Neuronal stem cell (in vitro differentiated cells): Measurements from ENCODE around the gene SELENOS. TPM values are rescaled to one million over a fixed set of nuclear protein-coding genes. Genes with fewer than 3 reads are reported as not detected.

Experiments used
- DNase-seq: peaks from one replicate; pipeline ENCODE4 v3.0.0-alpha.2; 2013; ENCODE audit warnings: low spot score
- H2AFZ ChIP-seq: one replicate; pipeline ENCODE4 v1.6.1; 2013; ENCODE audit warnings: mild to moderate bottlenecking, low read length, inconsistent platforms
- H2AK5ac ChIP-seq: 2 replicates; pipeline ENCODE4 v1.6.1; 2013; ENCODE audit warnings: low read depth, mild to moderate bottlenecking, inconsistent platforms, low read length, moderate library complexity, mixed read lengths
- H2BK120ac ChIP-seq: 2 replicates; pipeline ENCODE4 v1.6.1; 2013; ENCODE audit warnings: low read depth, mild to moderate bottlenecking, inconsistent platforms, low read length, moderate library complexity, mixed read lengths
- H2BK12ac ChIP-seq: one replicate; pipeline ENCODE4 v1.6.1; 2013; ENCODE audit warnings: low read length, inconsistent platforms
- H2BK15ac ChIP-seq: 2 replicates; pipeline ENCODE4 v1.6.1; 2013; ENCODE audit warnings: mild to moderate bottlenecking, low read length, inconsistent platforms, mixed read lengths
- H2BK5ac ChIP-seq: one replicate; pipeline ENCODE4 v1.6.1; 2013; ENCODE audit warnings: inconsistent platforms, mild to moderate bottlenecking, low read length, moderate library complexity
- H3K14ac ChIP-seq: one replicate; pipeline ENCODE4 v1.6.1; 2013; ENCODE audit warnings: low read length, inconsistent platforms
- H3K18ac ChIP-seq: 2 replicates; pipeline ENCODE4 v1.6.1; 2013; ENCODE audit warnings: low read length, inconsistent platforms
- H3K23ac ChIP-seq: 2 replicates; pipeline ENCODE4 v1.6.1; 2013; ENCODE audit warnings: low read depth, mild to moderate bottlenecking, mixed read lengths, low read length, inconsistent platforms; ENCODE audit not compliant: poor library complexity
- H3K27ac ChIP-seq: replicated peaks from 3 replicates; pipeline ENCODE4 v1.5.1; 2013; ENCODE audit warnings: low read length, inconsistent platforms
- H3K27me3 ChIP-seq, 3 experiments: 2 replicates each; pipeline ENCODE4 v1.6.1; 2013; ENCODE audit warnings: low read length in 3 of 3, mild to moderate bottlenecking in 2 of 3, inconsistent platforms in 1 of 3, low read depth in 1 of 3, mixed read lengths in 1 of 3, moderate library complexity in 1 of 3; ENCODE audit not compliant: control insufficient read depth in 3 of 3, insufficient read depth in 3 of 3
- H3K36me3 ChIP-seq, 2 donors: replicated peaks in 1 of 2; 2 replicates each; pipeline ENCODE4 v1.6.1; 2013; ENCODE audit warnings: low read length in 2 of 2; ENCODE audit not compliant: control insufficient read depth in 2 of 2, insufficient read depth in 2 of 2
- H3K4ac ChIP-seq: 2 replicates; pipeline ENCODE4 v1.6.1; 2013; ENCODE audit warnings: inconsistent platforms, mild to moderate bottlenecking, low read length, moderate library complexity
- H3K4me1 ChIP-seq, 2 donors: 1 replicate in 1 of 2; 2 replicates in 1 of 2; pipeline ENCODE4 v1.6.1; 2013; ENCODE audit warnings: low read length in 2 of 2, low read depth in 1 of 2; ENCODE audit not compliant: control insufficient read depth in 2 of 2, insufficient read depth in 1 of 2
- H3K4me2 ChIP-seq: one replicate; pipeline ENCODE4 v1.6.1; 2013; ENCODE audit warnings: mild to moderate bottlenecking, low read length, inconsistent platforms; ENCODE audit not compliant: insufficient read depth, poor library complexity, severe bottlenecking
- H3K4me3 ChIP-seq, 2 donors: 2 replicates each; pipeline ENCODE4 v1.5.1; 2013; ENCODE audit warnings: low read length in 2 of 2, mild to moderate bottlenecking in 2 of 2, inconsistent platforms in 1 of 2, moderate library complexity in 1 of 2
- H3K79me1 ChIP-seq: one replicate; pipeline ENCODE4 v1.6.1; 2013; ENCODE audit warnings: low read depth, mild to moderate bottlenecking, inconsistent platforms, low read length, moderate library complexity
- H3K9ac ChIP-seq: one replicate; pipeline ENCODE4 v1.6.1; 2013; ENCODE audit warnings: mild to moderate bottlenecking, low read depth, low read length, inconsistent platforms; ENCODE audit not compliant: poor library complexity
- H3K9me3 ChIP-seq, 2 donors: replicated peaks in 1 of 2; 2 replicates each; pipeline versions ENCODE3 to v1.6.1; 2013; ENCODE audit warnings: low read length in 2 of 2, mild to moderate bottlenecking in 2 of 2, inconsistent platforms in 1 of 2, low read depth in 1 of 2, mixed read lengths in 1 of 2, moderate library complexity in 1 of 2; ENCODE audit not compliant: control insufficient read depth in 2 of 2, insufficient read depth in 1 of 2
- H4K8ac ChIP-seq: one replicate; pipeline ENCODE4 v1.6.1; 2013; ENCODE audit warnings: low read depth, mild to moderate bottlenecking, inconsistent platforms, low read length, moderate library complexity
- H4K91ac ChIP-seq: one replicate; pipeline ENCODE4 v1.6.1; 2013; ENCODE audit warnings: low read length, low read depth, mild to moderate bottlenecking, inconsistent platforms; ENCODE audit not compliant: poor library complexity
- WGBS, 2 donors: extraction: QIAGEN DNeasy Blood & Tissue Kit; methylation state at CpG; one replicate each; pipeline ENCODE4 v1.1.7; 2013; ENCODE audit warnings: missing lambda C conversion rate in 2 of 2, mixed read lengths in 1 of 2; ENCODE audit not compliant: insufficient read length in 2 of 2, insufficient replicate concordance in 1 of 2; ENCODE audit errors: extremely low coverage in 2 of 2; 5-methylcytosine and 5-hydroxymethylcytosine counted together
- polyA plus RNA-seq, 2 experiments: library from polyadenylated mRNA; stranded (reverse); fragments of 200-250 nt; gene quantifications; one replicate each; pipeline ENCODE4 v1.2.3, GENCODE V29; 2013

SELENOS gene, protein sequence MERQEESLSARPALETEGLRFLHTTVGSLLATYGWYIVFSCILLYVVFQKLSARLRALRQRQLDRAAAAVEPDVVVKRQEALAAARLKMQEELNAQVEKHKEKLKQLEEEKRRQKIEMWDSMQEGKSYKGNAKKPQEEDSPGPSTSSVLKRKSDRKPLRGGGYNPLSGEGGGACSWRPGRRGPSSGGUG
- 27.7 TPM for polyA plus RNA-seq (2013, experiment 1 of 2)
- polyA plus RNA-seq (2013, experiment 2 of 2) = 28.7 TPM

DNA sequence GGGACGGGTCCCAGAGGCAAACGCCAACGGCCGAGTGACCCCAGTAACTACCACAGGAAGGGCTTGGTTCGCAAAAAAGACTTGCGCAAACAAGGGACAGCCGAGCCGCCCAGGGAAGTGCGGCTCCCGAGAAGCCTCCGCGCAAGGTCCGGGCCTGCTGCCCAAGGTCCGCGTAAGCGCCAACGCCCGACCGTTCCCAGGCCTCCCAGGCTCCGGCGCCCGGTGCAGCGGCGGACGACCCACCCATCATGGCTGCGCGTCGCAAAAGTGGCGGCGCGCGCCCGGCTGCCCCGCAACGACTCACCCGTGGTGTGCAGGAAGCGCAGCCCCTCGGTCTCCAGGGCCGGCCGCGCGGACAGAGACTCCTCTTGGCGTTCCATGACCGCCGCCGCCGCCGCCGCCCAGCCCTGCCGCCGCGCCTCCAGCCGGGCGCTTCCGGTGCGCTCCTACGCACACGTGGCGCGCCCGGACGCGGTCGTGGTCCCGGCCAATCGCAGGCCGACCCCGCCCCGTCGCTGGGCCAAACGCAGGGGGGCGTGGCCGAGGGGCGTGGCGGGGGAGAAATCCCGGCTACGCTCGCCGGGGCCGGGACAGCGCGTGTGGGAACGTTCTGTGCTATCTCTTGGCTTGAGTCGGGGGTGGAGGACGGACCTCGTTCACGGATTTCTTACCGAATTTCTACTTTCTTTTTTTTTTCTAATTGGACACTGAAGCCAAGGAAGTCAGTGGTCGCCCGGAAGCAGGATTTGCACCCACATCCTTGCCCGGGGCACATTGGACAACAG, at the start of gene SELENOS:
Gene SELENOS (minus strand): TSS at position 448 of the 785 bp plus-strand sequence. CDS start 68 bp downstream, at position 380.
- Histone ChIP-seq H3K9ac (peak within 1 kb of the TSS; percentile 87), H3K14ac (no peak within 1 kb of the TSS), H2BK12ac (no peak within 1 kb of the TSS), H3K27ac (peak within 1 kb of the TSS; percentile 12), H4K8ac (no peak within 1 kb of the TSS), H3K23ac (peak within 1 kb of the TSS; percentile 67), H2BK15ac (no peak within 1 kb of the TSS), H3K4me2 (peak within 1 kb of the TSS; percentile 64), H3K27me3 (no peaks in the 10 kb centered on the region), H3K36me3 (peaks cover 34 to 64% of the 10 kb centered on the region in 2 donors), H2BK5ac (peak within 1 kb of the TSS; percentile 69), H2BK120ac (no peak within 1 kb of the TSS), H3K4ac (no peak within 1 kb of the TSS), H3K9me3 (no peaks in the 10 kb centered on the region), H3K4me3 (peak within 1 kb of the TSS; percentile 83 to 97), H4K91ac (peak within 1 kb of the TSS; percentile 60), H3K4me1 (peaks cover 4% of the 10 kb centered on the region in 2 donors), H3K79me1 (peaks cover 5% of the 10 kb centered on the region), H3K18ac (peak within 1 kb of the TSS; percentile 90), H2AK5ac (no peak within 1 kb of the TSS), H2AFZ (peak within 1 kb of the TSS; percentile 93)
- WGBS, 2 donors = no CpG with 5 or more reads among the region's 91 CpGs
- peak; percentile 90 for DNase-seq

DNA sequence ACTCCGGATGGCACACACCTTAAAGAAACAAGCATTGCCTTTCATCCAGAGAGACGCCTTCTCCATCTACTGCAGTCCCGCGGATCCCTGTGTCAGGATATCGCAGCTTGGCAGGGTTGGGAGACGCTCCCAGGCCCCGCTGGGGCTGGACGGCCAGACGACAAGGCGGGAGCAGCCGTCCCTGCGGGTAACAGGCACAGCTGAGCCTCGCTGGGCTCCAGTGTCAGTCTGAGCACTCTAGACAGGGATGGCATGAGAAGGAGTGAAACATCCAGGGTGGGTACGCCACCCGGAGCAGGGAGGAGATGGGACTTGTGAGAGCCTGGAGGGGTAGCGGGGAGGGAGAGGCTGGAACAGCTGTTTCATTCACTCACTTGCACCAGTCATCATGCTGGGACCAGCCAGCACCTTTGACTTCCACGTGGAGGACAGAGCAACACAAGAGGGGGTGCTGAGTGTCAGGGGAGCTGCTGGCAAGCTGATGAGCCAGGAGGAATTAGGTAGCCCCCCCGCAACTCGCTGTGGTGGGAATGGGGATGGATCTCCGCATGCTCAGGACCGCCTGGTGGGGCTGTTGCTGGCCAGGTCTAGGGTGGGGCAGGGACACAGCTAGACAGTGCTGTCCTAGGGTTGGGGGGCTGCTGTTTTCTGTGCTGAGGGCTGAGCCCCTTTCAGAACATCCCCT, 49.3 kb upstream of the SELENOS start:
- no peak overlapping the region for H2AFZ ChIP-seq
- no peak overlapping the region for H3K4ac ChIP-seq
- no CpG with 5 or more reads among the region's 21 CpGs for WGBS, 2 donors
- H3K27ac ChIP-seq = no peak overlapping the region
- H3K79me1 ChIP-seq = no peaks in the 10 kb centered on the region
- H3K18ac ChIP-seq = peak overlapping the region; percentile 33
- peaks cover 0 to 2% of the 10 kb centered on the region in 2 donors for H3K9me3 ChIP-seq
- no peaks in the 10 kb centered on the region for H3K4me1 ChIP-seq
- H4K8ac ChIP-seq = no peak overlapping the region
- H2BK12ac ChIP-seq = no peak overlapping the region
- no peaks in the 10 kb centered on the region for H3K36me3 ChIP-seq
- DNase-seq = no peak
- H2BK15ac ChIP-seq = no peak overlapping the region
- H3K27me3 ChIP-seq = peaks cover 0 to 4% (median 0%) of the 10 kb centered on the region in 3 experiments
- H2BK120ac ChIP-seq = no peak overlapping the region
- no peak overlapping the region for H3K4me2 ChIP-seq
- H3K9ac ChIP-seq = no peak overlapping the region
- H4K91ac ChIP-seq = peak overlapping the region; percentile 59
- H3K4me3 ChIP-seq = no peak overlapping the region
- no peak overlapping the region for H3K14ac ChIP-seq
- peak overlapping the region; percentile 58 for H3K23ac ChIP-seq
- H2BK5ac ChIP-seq = no peak overlapping the region
- H2AK5ac ChIP-seq = peak overlapping the region; percentile 29

GRCh38 chr15:101326026-101326315, 48.7 kb upstream of the SELENOS start:
- H3K4me2 ChIP-seq = no peak overlapping the region
- H2AFZ ChIP-seq = no peak overlapping the region
- no peaks in the 10 kb centered on the region for H3K79me1 ChIP-seq
- no peak for DNase-seq
- H3K36me3 ChIP-seq = no peaks in the 10 kb centered on the region
- no peak overlapping the region for H2BK120ac ChIP-seq
- H3K4me1 ChIP-seq = no peaks in the 10 kb centered on the region
- no peak overlapping the region for H3K9ac ChIP-seq
- H3K14ac ChIP-seq = no peak overlapping the region
- no peak overlapping the region for H3K27ac ChIP-seq
- no peak overlapping the region for H3K23ac ChIP-seq
- no peak overlapping the region for H3K4ac ChIP-seq
- no peak overlapping the region for H2BK5ac ChIP-seq
- no peak overlapping the region for H4K91ac ChIP-seq
- no peak overlapping the region for H3K4me3 ChIP-seq
- no peak overlapping the region for H2BK15ac ChIP-seq
- no peak overlapping the region for H4K8ac ChIP-seq
- no peak overlapping the region for H2BK12ac ChIP-seq
- no peak overlapping the region for H3K18ac ChIP-seq
- peaks cover 0 to 2% of the 10 kb centered on the region in 2 donors for H3K9me3 ChIP-seq
- no CpG with 5 or more reads among the region's 8 CpGs for WGBS, 2 donors
- H3K27me3 ChIP-seq = peaks cover 0 to 2% (median 0%) of the 10 kb centered on the region in 3 experiments
- no peak overlapping the region for H2AK5ac ChIP-seq
